HG02763 (cell line): Measurements from ENCODE around the gene DLST.
A peak's percentile ranks its signal among the peaks of the same experiment; 100 is the strongest.

ENCODE experiments used
- ATAC-seq: cut with Tn5 transposase; IDR thresholded peaks from one replicate; pipeline ENCODE4 v1.9.1; 2021; ENCODE audit warnings: mild to moderate bottlenecking, moderate library complexity; ENCODE audit not compliant: unreplicated experiment

Gene DLST

GRCh38 chr14:74937171-74937570, 55.5 kb downstream of the DLST start:
- ATAC-seq, result no peak

GRCh38 chr14:74938531-74939495, 57.1 kb downstream of the DLST start:
- ATAC-seq, result no peak

- no peak for ATAC-seq
These were observed 59.3 kb downstream of the DLST start for GRCh38 chr14:74940956-74941565.

GRCh38 chr14:74941676-74942097, 60.0 kb downstream of the DLST start:
- peak; percentile 37 for ATAC-seq

DNA sequence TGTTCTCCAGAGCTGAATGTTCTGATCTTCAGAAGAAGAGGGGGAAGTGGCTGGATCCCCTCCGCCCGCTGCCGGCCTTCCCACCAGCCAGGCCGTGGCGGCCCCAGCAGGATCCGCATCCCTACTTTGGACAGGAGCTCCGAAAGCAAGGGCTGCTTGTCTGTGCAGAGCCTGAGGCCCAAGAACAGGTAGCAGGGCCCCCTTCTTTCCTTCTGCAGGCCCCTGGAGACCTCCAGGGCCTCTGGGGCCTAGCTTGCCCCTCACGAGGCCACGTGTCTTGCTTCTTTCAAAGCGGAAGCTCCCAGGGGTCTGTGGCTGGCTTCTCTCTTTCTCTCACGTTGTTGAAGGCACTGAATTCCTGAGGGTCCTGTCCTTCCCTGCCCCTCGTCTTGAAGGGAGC, 60.5 kb downstream of the DLST start:
- peak; percentile 12 for ATAC-seq

DNA sequence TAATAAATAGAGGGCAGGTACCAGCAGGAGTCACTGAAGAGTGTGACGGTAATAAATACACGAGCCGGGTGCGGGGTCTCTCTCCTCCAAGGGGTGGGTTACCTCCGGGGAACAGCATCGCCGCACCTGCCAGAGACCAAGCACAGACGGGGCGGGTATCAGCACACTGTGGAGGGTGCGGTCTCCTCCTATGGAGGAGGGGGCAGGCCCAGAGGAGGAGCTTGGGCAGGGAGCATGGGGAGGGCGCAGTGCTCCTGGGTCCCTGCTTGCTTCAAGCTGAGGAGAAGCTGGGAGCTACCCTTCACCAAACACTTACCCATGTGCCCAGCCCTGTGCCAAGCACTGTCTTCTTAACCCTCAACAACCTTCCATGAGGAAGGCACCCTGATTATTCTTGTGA, 60.9 kb downstream of the DLST start:
- no peak for ATAC-seq

DNA sequence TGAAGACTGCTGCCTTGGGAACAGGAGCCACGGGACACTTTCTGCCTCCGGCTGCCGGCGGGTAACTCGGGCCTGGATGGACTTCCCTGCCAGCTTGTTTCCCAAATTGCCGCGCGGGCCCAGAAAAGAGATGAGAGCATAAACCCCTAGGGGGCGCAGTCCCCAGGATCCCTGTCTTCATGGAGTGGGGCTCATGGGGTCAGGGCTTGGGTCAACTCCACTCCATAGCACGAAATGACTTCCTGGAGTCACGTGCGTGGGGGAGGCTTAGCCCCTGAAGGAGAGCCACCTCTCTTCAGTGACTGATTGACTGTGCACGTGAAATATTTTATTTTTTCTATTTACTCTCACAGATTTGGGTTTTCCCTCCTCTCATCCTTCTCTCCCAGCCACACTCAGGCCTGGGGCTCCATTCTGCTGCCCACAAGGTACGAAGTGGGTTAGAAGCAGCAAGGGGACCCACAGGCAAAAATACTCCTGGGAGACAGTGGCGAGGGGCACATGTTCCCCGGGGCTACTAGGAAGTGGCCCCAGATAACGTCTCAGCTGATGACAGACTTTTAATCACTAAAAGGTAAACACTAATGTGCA, 63.6 kb downstream of the DLST start:
- no peak for ATAC-seq

DNA sequence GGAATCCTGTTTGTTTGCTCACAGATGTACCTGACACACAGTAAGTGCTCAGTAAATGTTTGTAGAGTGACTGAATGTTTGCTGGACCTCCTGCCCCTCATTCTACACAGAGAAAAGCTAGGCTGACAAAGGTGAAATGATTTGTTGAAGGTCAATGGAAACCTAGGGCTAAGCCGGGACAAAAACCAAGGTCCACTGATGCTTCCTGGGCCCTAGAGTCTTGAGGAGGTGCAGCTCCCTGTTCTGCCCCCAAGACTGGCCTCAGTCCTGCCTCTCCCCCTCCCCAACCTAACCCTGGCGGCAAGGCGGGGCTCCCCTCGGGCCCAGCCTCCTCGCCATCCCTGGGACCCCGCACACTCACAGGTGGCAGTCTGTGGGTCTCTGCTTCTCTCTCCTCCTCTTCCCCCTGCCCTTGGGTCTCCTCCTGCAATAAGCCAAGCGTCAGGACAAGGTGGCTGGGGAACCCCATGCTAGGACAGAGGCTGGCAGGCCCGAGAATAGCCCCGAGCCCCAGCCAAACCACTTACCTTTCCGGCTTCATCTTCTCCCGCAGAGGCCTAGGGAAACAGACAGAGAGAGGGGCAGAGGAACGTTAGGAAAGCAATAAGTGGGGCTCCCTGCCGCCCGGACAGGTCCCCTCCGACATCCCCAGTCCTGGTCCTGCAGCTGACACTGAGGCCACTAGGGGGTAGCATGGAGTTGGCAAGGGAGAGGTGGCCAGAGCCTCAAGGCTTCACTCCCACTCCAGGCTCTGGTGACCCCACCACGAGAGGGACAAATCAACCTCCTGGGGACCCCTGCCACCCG, 64.3 kb downstream of the DLST start:
- no peak for ATAC-seq

- no peak for ATAC-seq
These were observed 65.1 kb downstream of the DLST start for GRCh38 chr14:74946659-74947281.

DNA sequence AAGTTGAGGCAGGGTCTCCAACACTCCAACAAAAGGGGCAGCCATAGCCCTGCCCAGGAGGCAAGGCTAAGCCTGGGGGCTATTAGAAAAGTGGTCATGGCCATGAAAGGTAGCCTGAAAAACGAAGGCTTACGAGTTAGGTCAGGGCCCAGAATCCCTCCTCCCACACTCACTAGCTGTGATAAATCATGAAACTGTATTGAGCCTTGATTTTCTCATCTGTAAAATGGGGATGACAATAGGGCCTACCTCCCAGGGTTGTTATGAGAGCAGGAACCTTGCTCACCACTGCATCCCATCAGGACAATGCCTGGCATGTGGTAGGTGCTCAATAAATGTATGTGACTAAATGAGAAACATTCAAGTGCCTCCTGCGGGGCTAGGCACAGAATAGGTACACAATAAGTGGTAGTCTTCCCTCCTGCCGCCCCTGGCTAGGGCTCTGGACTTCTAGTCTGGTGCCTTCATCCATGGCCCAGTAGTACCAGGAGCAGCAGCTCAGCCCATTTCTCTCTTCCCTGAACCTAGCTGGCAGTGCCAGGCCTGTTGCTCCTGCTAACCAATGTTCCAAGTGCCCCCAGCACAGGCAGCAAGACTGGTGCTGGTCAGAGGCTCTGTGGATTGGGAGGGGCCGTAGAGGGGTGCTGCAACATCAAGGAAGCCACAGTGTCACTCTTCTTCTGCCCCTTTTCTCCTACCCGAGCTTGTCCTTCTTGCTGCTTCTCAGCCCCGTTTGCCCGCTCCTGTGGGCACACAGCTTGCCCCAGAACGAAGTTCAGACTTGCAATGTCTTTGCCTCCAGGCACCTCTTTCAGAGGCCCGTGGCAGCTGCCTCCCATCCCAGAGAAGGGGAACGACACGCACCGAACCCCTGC, 65.9 kb downstream of the DLST start:
- ATAC-seq, result no peak

- ATAC-seq, result no peak
These were observed 66.8 kb downstream of the DLST start for GRCh38 chr14:74948228-74949175.

- ATAC-seq, result no peak
These were observed 67.5 kb downstream of the DLST start for GRCh38 chr14:74949191-74949601.

DNA sequence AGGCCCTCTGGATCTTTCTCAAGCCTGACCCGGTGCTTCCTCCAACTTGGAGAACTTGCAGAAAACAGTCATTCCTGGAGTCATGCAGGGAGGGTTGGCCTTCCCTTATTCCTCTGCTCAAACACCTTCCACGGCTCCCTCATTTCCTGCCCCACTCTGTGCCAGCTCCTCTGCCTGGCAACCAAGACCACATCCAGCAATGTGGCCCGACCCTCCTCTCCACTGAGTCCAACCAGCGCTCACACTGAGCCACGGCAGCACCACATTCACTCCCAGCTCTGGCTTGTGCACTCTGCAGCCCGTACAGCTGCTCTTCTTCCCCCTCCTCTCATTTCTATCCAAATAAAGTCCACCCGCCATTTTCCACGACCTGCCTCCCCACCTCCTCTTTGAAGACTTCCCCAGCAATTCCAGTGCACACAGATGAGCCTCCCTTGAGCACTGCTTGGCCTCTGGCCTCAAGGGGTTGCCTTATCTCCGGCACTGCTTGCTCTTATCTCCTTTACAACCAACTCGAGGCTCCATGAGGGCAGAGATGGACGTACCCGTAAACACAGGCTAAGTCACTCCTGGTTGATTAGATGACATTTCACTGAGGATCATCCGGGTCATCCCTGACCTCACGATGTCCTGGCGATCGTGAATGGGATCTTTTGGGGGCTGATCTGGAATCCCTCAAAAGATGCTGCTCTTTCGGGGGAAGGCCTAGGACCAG, 68.3 kb downstream of the DLST start:
- ATAC-seq, result no peak

DNA sequence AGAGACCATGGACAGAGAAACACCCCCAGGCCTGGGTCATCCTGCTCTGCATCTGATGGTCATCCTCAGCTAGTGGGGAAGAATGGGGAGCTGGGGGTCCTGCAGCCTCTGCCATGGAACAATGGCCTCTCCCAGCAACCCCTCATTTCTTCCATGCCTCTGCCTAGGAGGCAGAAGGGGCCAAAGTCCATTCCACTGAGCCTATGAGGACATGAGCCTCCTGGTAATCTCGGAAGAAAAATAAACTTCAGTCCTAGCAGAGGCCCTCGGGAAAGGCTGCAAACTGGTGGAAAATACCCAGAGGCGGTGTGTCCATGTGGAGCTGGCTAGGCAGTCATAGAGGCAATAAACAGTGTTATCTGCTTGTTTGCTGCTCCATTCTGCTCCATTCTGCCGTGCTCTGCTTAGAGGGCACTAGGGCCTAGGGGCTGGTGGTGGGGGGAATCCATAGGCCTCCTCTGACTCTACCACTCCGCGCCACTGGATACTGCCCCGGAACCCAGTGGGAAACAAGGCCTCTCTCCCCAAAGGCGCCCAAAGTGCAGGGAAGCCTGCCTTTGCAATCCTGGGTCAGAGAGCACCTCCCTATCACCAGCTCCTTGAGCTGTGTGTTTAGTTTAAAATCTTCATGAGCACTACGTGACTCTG, 69.2 kb downstream of the DLST start:
- no peak for ATAC-seq

DNA sequence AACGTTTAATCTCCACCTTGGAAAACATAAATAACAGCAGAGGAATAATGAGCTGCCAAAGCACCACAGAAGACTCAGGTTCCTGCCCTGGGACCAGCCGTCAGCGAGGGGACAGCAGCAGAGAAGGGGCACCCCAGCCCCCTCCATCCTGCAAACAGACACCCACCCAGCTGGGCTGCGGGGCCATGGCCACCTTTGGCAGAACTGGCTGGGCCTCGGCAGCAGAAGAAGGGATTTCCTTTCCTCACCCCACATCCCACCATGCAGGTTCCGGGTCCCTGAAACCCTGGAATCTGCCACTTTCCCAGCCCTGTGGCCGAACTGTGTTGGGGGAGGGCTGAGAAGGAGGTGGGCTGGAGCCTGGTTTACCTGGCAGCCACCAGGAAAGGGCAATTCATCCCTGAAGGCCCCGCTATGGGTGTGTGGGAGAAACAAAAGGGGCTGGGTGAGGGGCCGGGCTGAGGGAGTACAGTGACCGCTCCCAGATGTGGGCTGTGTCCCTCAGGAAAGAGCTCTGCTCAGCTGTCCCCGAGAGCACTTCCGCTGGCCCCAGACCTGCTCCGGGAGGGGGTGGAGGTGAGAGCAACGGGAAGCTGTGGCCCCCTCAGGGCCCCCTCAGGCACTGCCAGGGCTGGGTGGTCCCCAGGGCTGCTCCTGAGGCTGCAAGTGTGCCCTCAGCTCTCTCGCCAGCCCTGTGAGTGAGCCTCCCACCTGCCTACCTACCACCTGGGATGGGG, 69.9 kb downstream of the DLST start:
- no peak for ATAC-seq

- no peak for ATAC-seq
These were observed 70.5 kb downstream of the DLST start for GRCh38 chr14:74952180-74952665.
